Uterus (tissue), 2 donors: ENCODE results near the gene CEBPB.

ENCODE experiments used
- POLR2A ChIP-seq, 2 donors: fragments of 450-650 bp; IDR thresholded peaks; one replicate each; pipeline ENCODE4 v1.6.1; 2016; ENCODE audit warnings: antibody characterized with exemption in 2 of 2, mild to moderate bottlenecking in 1 of 2, moderate library complexity in 1 of 2
- TF ChIP-seq, protein P1 (sequence below), 4 experiments: fragments of 200-600 bp in 2 of 4; fragments of 450-650 bp in 2 of 4; sonication (generic) in 2 of 4; IDR thresholded peaks; one replicate each; pipeline ENCODE4 v1.5.1; 2016 to 2019; ENCODE audit warnings: antibody characterized with exemption in 4 of 4, mild to moderate bottlenecking in 2 of 4, moderate library complexity in 1 of 4

DNA sequence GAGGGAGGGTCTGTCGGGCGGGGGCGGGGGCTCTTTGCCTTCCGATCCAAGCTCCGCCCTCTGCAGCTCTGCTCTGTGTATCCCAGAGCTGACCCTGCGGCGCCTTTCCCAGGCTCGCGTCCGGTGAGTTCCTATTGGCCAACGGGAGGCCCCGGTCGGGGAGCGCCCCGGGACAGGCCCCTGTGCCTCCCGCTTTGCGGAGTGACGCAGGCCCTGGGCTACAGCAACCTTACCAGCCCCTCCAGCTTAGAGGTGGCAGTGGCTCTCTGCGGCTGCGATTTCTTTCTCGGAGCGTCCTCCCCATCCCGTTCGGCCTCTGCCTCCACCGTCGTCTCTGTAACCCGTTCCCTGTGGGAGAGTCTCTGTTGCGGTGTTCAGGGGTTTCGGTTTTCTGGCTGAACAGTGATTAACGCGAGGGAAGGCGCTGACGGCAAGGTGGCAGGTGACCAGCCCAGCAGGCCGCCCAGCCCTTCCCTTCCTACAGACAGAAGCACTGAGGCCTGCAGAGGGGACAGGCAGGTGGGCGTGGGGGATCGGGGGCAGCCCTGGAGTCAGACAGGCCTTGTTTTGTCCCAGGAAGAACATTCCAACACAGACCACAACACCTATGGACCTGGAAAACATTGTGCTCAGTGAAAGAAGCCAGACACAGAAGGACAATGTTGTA, 18.1 kb upstream of the CEBPB start:
- TF ChIP-seq POLR2A (IDR thresholded peaks at IDR 0.05) = peak; percentile 53 to 63
- TF ChIP-seq, protein P1, sequence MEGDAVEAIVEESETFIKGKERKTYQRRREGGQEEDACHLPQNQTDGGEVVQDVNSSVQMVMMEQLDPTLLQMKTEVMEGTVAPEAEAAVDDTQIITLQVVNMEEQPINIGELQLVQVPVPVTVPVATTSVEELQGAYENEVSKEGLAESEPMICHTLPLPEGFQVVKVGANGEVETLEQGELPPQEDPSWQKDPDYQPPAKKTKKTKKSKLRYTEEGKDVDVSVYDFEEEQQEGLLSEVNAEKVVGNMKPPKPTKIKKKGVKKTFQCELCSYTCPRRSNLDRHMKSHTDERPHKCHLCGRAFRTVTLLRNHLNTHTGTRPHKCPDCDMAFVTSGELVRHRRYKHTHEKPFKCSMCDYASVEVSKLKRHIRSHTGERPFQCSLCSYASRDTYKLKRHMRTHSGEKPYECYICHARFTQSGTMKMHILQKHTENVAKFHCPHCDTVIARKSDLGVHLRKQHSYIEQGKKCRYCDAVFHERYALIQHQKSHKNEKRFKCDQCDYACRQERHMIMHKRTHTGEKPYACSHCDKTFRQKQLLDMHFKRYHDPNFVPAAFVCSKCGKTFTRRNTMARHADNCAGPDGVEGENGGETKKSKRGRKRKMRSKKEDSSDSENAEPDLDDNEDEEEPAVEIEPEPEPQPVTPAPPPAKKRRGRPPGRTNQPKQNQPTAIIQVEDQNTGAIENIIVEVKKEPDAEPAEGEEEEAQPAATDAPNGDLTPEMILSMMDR (IDR thresholded peaks at IDR 0.05) = peak in 1 of 4 experiments; percentile 17
